Right renal pelvis (tissue), 4 donors: ENCODE measurements around the gene SCLT1. TPM values are rescaled to one million over a fixed set of nuclear protein-coding genes. Genes with fewer than 3 reads are reported as not detected.
A peak's percentile ranks its signal among the peaks of the same experiment; 100 is the strongest.

Experiments used
- DNase-seq, 4 donors: peaks; one replicate each; pipeline ENCODE4 v3.0.0-alpha.2; 2013; ENCODE audit warnings: low read depth in 4 of 4, low spot score in 3 of 4, missing footprints in 1 of 4
- polyA plus RNA-seq, 4 donors: library from polyadenylated mRNA; unstranded; fragments of 120-200 nt; gene quantifications; one replicate each; pipeline ENCODE4 v1.2.1, GENCODE V29; 2013; ENCODE audit not compliant: insufficient read length in 4 of 4

The SCLT1 gene
- polyA plus RNA-seq, 4 donors: 14.9 to 18.2 (median 16.7) TPM

DNA sequence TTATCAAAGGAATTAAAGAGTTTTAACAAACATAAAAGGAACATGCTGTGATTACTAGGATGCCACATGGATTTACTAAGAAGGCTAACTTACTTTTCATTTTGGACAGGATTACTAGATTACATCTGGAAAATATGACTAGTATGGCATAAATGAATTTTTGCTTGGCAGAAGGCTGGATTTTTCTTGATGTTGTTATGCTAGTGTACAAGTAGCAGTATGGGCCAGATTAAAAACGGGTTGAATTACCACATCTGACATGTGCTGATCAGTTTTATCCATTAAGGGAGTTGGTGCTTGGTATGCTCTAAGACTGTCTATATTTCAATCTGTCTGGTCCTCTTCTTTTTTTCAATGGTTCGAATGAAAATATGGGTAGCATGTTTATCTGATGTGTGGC is 213.4 kb downstream of the SCLT1 start:
- no peak for DNase-seq

- no peak for DNase-seq
Observed at GRCh38 chr4:128879283-128879682, 214.1 kb downstream of the SCLT1 start.

GRCh38 chr4:128877934-128878333 is 215.4 kb downstream of the SCLT1 start:
- no peak for DNase-seq

GRCh38 chr4:128876200-128876599 is 217.1 kb downstream of the SCLT1 start:
- no peak for DNase-seq

- DNase-seq: no peak
Observed at GRCh38 chr4:128871948-128872347, 221.4 kb downstream of the SCLT1 start.

GRCh38 chr4:128869776-128870509 is 223.4 kb downstream of the SCLT1 start:
- no peak for DNase-seq

GRCh38 chr4:128868758-128869157 is 224.6 kb downstream of the SCLT1 start:
- DNase-seq: no peak

DNA sequence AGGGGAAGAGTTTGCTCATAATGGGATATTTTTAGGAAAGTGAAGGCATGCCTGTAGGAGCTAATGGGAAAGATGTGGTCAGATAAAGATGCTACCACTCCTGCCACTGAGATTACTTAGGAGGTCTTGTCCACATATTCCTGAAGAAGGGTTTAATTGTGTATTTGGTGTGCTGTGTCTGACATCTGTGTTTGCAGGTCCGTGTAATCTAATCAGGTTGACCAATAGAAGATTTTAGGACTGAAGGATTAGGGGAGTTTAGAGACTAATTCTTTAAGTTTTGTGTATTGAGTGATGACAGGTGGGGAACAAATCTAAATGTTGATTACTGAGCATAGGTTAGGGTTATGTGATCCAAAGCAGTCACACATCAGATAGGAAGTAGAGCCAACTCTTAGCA is 226.6 kb downstream of the SCLT1 start:
- DNase-seq: no peak

- DNase-seq: no peak
Observed at GRCh38 chr4:128866269-128866668, 227.1 kb downstream of the SCLT1 start.

DNA sequence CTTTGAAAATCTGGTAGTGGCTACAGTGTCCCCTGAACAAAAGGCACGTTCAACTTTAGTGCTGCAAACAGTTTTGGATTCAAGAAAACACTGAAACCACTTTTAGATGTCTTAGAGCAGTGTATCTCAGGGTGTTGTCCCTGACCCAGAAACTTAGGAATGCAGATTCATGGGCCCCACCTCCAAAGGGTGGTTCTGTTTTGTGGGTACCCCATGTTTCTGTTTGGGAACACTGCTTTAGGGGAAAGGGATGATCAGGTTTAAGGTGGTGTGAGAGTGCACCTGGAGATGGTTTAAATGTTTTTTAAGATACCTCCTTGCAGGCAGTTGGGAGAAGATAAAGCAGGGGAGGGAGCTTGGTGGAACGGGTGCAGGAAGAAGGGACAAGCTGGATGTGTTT is 228.2 kb downstream of the SCLT1 start:
- no peak for DNase-seq

DNA sequence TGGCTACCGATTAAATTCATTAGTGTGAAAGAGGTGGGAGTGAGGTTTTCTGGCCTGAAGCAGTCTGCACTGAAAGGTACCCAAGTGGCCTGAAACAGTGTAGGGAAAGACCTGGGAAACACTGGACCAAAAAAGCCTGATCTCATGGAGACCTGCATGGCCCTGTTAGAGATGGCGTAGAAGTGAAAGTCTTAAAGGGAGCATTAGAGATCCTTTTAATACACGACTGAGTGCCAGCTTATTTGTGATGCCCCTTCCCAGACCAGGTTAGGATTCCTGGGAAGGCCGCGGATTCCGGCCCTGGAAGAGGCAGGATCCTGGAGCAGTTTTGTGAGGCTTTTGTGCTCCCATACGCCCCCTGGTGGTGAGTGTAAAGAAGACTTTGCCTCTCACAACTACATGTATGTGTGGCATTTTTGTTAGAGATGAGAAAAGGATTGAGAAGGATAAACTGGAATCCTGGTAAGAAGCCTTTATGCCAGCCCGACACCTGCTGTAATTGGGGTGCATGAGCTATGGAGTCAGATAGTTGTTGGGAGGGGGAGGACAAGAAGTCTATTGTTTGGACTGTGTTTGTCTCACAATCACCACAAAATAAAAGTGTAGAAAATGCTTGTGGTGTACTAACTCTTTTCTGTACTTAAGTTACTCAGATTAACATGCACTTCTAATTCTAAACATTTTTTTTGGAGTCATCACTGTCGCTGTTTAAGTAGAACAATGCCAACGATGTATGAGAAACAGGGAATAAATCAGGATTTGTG is 229.8 kb downstream of the SCLT1 start:
- DNase-seq: peak; percentile 74 to 75 (median 75)

GRCh38 chr4:128862608-128863311 is 230.6 kb downstream of the SCLT1 start:
- no peak for DNase-seq

DNA sequence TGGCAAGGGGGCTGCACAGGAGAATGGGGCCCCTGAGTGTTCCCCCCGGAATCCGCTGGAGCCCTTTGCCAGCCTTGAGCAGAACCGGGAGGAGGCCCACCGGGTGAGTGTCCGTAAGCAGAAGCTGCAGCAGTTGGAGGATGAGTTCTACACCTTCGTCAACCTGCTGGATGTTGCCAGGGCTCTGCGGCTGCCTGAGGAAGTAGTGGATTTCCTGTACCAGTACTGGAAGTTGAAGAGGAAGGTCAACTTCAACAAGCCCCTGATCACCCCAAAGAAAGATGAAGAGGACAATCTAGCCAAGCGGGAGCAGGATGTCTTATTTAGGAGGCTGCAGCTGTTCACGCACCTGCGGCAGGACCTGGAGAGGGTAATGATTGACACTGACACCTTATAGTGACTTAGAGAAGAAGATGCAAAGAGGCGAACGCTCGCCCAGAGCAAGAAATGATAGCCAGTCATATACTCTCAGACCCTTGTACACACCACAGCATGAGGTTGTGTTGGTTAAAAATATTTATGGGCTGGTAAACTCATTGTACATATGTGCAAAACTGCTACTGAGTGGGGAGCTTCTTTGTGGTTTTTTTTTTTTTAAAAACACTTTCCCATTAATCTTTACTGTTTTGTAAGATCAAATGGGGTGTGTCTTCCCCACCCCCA is 231.4 kb downstream of the SCLT1 start:
- no peak for DNase-seq

- DNase-seq: peak in 1 of 4 donors; percentile 14
Observed at GRCh38 chr4:128859887-128860677, 233.3 kb downstream of the SCLT1 start.

DNA sequence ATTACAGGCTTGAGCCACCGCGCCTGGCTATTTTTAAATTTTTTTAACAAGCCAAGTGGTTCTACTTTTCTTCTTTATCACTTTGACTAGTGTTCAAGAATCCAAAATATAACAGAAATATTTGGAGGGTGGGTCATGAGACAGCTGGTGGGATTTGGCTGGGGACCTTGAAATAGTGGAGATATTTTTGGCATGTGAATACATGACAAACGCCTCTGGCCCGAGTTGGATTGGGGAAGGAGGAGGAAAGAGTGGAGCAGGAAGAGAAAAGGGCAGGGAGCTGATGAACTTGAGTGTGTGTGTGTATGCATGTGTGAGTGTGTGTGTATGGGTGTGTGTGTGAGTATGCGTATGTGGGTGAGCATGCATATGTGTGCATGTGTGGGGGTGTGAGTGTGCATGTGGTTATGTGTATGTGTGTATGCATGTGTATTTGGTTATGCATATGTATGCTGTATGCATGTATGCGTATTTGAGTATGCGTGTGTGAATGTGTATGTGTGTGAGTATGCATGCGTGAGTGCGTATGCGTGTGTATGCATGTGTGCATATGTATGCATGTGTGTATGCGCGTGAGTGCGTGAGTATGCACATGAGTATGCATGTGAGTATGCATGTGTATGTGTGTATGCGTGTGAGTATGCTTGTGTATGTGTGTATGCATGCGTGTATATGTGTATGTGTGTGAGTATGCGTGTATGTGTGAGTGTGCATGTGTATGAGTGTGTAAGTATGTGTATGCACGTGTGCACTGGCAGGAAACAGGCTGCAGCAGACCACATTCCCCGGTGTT is 234.3 kb downstream of the SCLT1 start:
- DNase-seq: no peak

DNA sequence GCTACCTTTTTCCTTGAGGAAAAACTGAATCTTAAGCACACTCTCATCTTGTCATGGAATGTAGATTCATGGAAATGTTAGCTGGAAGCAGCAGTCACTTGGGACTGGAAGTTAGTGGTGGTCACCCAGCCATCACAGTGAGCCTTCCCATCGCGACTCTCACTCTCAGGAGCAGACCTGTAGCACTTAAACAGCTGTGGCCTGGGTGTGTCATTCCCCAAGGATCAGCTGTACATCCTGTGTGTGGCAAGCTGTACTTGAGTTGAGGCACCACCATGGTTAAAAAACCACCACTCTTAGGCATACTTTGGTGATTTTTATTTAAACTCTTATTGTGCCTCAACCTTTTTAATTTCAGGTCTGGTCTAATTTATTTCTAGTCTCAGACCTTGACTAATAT is 237.1 kb downstream of the SCLT1 start:
- no peak for DNase-seq

DNA sequence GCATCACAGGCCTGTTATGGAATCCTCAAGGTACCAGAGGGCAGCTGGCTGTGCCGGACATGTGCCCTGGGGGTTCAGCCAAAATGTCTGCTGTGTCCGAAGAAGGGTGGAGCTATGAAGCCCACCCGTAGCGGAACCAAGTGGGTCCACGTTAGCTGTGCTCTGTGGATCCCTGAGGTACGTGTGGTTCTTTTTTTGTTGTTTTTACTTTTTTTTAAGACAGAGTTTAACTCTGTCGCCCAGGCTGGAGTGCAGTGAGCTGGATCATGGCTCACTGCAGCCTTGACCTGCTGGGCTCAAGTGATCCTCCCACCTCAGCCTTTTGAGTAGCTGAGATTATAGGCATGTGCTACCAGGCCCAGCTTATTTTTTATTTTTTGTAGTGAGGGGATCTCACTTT is 237.7 kb downstream of the SCLT1 start:
- DNase-seq: no peak

DNA sequence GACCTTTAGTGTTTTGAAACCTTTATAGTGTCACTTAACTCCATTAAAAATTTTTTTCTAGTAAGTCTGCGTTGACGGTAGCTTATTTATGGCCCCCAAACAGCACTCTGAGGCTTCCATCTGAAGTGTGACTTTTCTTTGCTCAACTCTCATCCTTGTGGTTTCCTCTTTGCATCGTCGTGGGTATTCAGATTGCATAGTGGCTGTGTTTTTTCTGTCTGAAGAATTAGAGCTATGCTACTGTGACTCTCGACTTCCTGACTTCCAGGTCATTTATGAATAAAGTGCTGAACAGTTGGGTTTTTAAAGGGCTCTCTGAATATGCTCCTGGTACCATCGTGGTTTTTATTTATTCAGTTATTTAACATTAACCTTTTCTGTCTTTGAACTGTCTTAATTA is 238.9 kb downstream of the SCLT1 start:
- no peak for DNase-seq

- DNase-seq: no peak
Observed at GRCh38 chr4:128853741-128854140, 239.6 kb downstream of the SCLT1 start.
